Transverse colon (tissue), 4 donors: ENCODE measurements around the gene MTTP. TPM values are rescaled to one million over a fixed set of nuclear protein-coding genes. Genes with fewer than 3 reads are reported as not detected.

ENCODE experiments used
- DNase-seq: peaks from one replicate; pipeline ENCODE4 v3.0.0-alpha.2; 2019
- H3K27ac ChIP-seq, 4 donors: fragments of 200-600 bp; sonication (generic); 2 replicates each; pipeline ENCODE4 v1.5.1; 2016 to 2018; ENCODE audit warnings: inconsistent platforms in 4 of 4
- H3K27me3 ChIP-seq: fragments of 200-600 bp; sonication (generic); 2 replicates; pipeline ENCODE4 v1.5.1; 2017; ENCODE audit warnings: inconsistent platforms
- H3K36me3 ChIP-seq, 4 donors: fragments of 200-600 bp; sonication (generic); 2 replicates each; pipeline ENCODE4 v1.5.1; 2017 to 2019; ENCODE audit warnings: inconsistent platforms in 4 of 4
- H3K4me1 ChIP-seq, 4 donors: fragments of 200-600 bp; sonication (generic); 2 replicates each; pipeline ENCODE4 v1.5.1; 2017 to 2020; ENCODE audit warnings: inconsistent platforms in 4 of 4
- H3K4me3 ChIP-seq, 4 donors: fragments of 200-600 bp; sonication (generic); 1 replicate in 1 of 4; 2 replicates in 3 of 4; pipeline versions ENCODE4 v1.5.1 to v1.6.1; 2017 to 2019; ENCODE audit warnings: inconsistent platforms in 4 of 4
- H3K9me3 ChIP-seq, 2 donors: fragments of 200-600 bp; sonication (generic); 2 replicates each; pipeline ENCODE4 v1.5.1; 2017 to 2019; ENCODE audit warnings: inconsistent platforms in 2 of 2
- CTCF ChIP-seq, 5 experiments: fragments of 200-600 bp in 3 of 5; fragments of 450-650 bp in 2 of 5; sonication (generic) in 3 of 5; IDR thresholded peaks; 1 replicate in 2 of 5; 2 replicates in 3 of 5; pipeline ENCODE4 v1.5.1; 2016 to 2017; ENCODE audit warnings: antibody characterized with exemption in 5 of 5, inconsistent platforms in 3 of 5, mild to moderate bottlenecking in 2 of 5, moderate library complexity in 1 of 5
- EP300 ChIP-seq: sonication (generic); formaldehyde crosslinking; IDR thresholded peaks from one replicate; pipeline ENCODE4 v1.6.1; 2017; ENCODE audit warnings: antibody characterized with exemption, low read depth
- POLR2A ChIP-seq: fragments of 450-650 bp; IDR thresholded peaks from one replicate; pipeline ENCODE4 v1.6.1; 2016; ENCODE audit warnings: antibody characterized with exemption, mild to moderate bottlenecking, moderate library complexity
- POLR2AphosphoS5 ChIP-seq, 3 donors: sonication (generic); formaldehyde crosslinking; IDR thresholded peaks; one replicate each; pipeline ENCODE4 v1.6.1; 2016; ENCODE audit warnings: antibody characterized with exemption in 3 of 3
- WGBS, 2 donors: methylation state at CpG; one replicate each; pipeline ENCODE4 v1.1.5; 2018; ENCODE audit warnings: low coverage in 1 of 2; 5-methylcytosine and 5-hydroxymethylcytosine counted together
- in situ Hi-C, 4 donors: fragments of 200-750 bp; cut with MboI; loops; one replicate each; pipeline versions ENCODE4 v1.15.0 to v1.15.1; 2017; ENCODE audit warnings: low sequenced_read_pairs in 3 of 4, low pct_ligation_motif_present in 1 of 4, low pct_unique_long_range_greater_than_20kb in 1 of 4
- intact Hi-C: fragments of 100-400 bp; cut with DNase I; formaldehyde crosslinking; loops from one replicate; pipeline ENCODE4 v1.15.1; 2023; ENCODE audit warnings: low total_unique reads
- total RNA-seq, 4 donors: library from RNA; depleted of rRNA; stranded (reverse); fragments of >200 nt; gene quantifications; one replicate each; pipeline ENCODE4 v1.1.0, GENCODE V29; 2016

Gene MTTP
- total RNA-seq, 4 donors from 2014 or later, result 0.41 TPM; not detected in 3

GRCh38 chr4:99586322-99586721 lies 11.7 kb downstream of the MTTP start:
- Histone ChIP-seq H3K36me3 (no peaks in the 10 kb centered on the region), H3K4me3 (no peak overlapping the region), H3K27ac (peak overlapping the region; percentile 9 to 45 (median 36)), H3K9me3 (no peaks in the 10 kb centered on the region), H3K27me3 (no peaks in the 10 kb centered on the region), H3K4me1 (peaks cover 0 to 26% (median 17%) of the 10 kb centered on the region in 4 donors)
- in situ Hi-C loops, result no loop called here
- no peak for DNase-seq
- TF ChIP-seq CTCF (IDR thresholded peaks at IDR 0.05), result no peak
- TF ChIP-seq POLR2AphosphoS5 (IDR thresholded peaks at IDR 0.05), result no peak
- no peak for TF ChIP-seq EP300
- TF ChIP-seq POLR2A, result no peak
- intact Hi-C loops, result no loop called here
- 30 to 34% methylated on average over 2 of the region's 2 CpGs for WGBS, 2 donors

- TF ChIP-seq CTCF (IDR thresholded peaks at IDR 0.05), result peak in 2 of 5 experiments; percentile 10 to 27
- TF ChIP-seq EP300, result no peak
- no peak for TF ChIP-seq POLR2AphosphoS5 (IDR thresholded peaks at IDR 0.05)
- no peak for TF ChIP-seq POLR2A
- 0 to 35% methylated on average over 1 of the region's 1 CpG for WGBS, 2 donors
- in situ Hi-C loops, result no loop called here
- H3K9me3 ChIP-seq, result no peaks in the 10 kb centered on the region
- H3K27ac ChIP-seq, result peak overlapping the region; percentile 9 to 45 (median 36)
- no peak for DNase-seq
- peaks cover 0 to 26% (median 17%) of the 10 kb centered on the region in 4 donors for H3K4me1 ChIP-seq
- H3K27me3 ChIP-seq, result no peaks in the 10 kb centered on the region
- H3K4me3 ChIP-seq, result no peak overlapping the region
- intact Hi-C loops, result no loop called here
- no peaks in the 10 kb centered on the region for H3K36me3 ChIP-seq
Observed at GRCh38 chr4:99586797-99587196, 12.2 kb downstream of the MTTP start.

GRCh38 chr4:99587309-99587708 lies 12.7 kb downstream of the MTTP start:
- Histone ChIP-seq H3K27ac (no peak overlapping the region), H3K27me3 (no peaks in the 10 kb centered on the region), H3K9me3 (no peaks in the 10 kb centered on the region), H3K4me3 (no peak overlapping the region), H3K4me1 (peaks cover 0 to 26% (median 17%) of the 10 kb centered on the region in 4 donors), H3K36me3 (no peaks in the 10 kb centered on the region)
- no peak for TF ChIP-seq POLR2AphosphoS5 (IDR thresholded peaks at IDR 0.05)
- TF ChIP-seq POLR2A, result no peak
- no peak for TF ChIP-seq CTCF (IDR thresholded peaks at IDR 0.05)
- no peak for TF ChIP-seq EP300
- intact Hi-C loops (no loop called here), in situ Hi-C loops (no loop called here)
- no peak for DNase-seq

GRCh38 chr4:99587803-99588202 lies 13.2 kb downstream of the MTTP start:
- H3K4me3 ChIP-seq, result no peak overlapping the region
- in situ Hi-C loops (no loop called here), intact Hi-C loops (no loop called here)
- no peaks in the 10 kb centered on the region for H3K9me3 ChIP-seq
- H3K27me3 ChIP-seq, result no peaks in the 10 kb centered on the region
- TF ChIP-seq EP300, result no peak
- TF ChIP-seq CTCF (IDR thresholded peaks at IDR 0.05), result no peak
- TF ChIP-seq POLR2AphosphoS5 (IDR thresholded peaks at IDR 0.05), result no peak
- TF ChIP-seq POLR2A, result no peak
- DNase-seq, result no peak
- no peak overlapping the region for H3K27ac ChIP-seq
- H3K36me3 ChIP-seq, result no peaks in the 10 kb centered on the region
- WGBS, 2 donors, result 47% methylated on average over 1 of the region's 1 CpG
- H3K4me1 ChIP-seq, result peaks cover 0 to 26% (median 17%) of the 10 kb centered on the region in 4 donors
